GM18951 (cell line): ENCODE results near the gene APELA.
"Not testable (repeated sequence)": the region's sequence is repeated elsewhere in the genome, so short reads cannot be mapped to it uniquely, and the experiment has no call there.

Experiments
- POLR2A ChIP-seq: IDR thresholded peaks from 4 replicates; pipeline ENCODE4 v1.6.1; 2011; ENCODE audit warnings: mild to moderate bottlenecking; ENCODE audit not compliant: insufficient read length, insufficient read depth; ENCODE audit errors: extremely low read depth
- in situ Hi-C: fragments of 300-500 bp; cut with MboI; formaldehyde crosslinking; loops from one replicate; pipeline ENCODE4 v1.12.0; 2022; ENCODE audit warnings: low sequenced_read_pairs, mixed read lengths, inconsistent platforms; ENCODE audit not compliant: unreplicated experiment

Gene APELA

GRCh38 chr4:164890691-164891090 is 13.7 kb downstream of the APELA start:
- in situ Hi-C loops: no loop called here
- no peak for TF ChIP-seq POLR2A

GRCh38 chr4:164892018-164892417 is 15.0 kb downstream of the APELA start:
- no peak for TF ChIP-seq POLR2A
- in situ Hi-C loops: no loop called here

- in situ Hi-C loops: no loop called here
Observed at GRCh38 chr4:164894702-164895101, 17.7 kb downstream of the APELA start.

DNA sequence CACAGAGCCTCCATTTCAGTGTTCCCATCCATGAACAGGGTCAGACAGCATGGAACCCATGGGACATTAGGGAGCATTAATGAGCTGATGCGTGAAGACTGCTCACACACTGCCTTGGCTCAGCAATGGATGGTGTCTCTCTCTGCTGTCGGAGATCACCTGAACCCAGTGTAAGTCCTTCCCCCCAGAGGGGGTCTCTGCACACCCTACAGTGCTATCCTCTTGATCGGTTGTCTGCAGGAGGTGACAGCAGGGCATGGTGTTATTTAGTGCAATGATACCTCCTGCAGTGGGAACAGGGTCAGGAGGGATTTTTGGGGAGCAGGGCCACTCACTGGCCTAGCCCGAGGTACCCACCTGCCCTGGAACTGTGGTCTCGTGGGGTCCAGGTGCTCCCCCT is 25.6 kb downstream of the APELA start:
- in situ Hi-C loops: no loop called here

More at GRCh38 chr4:164894702-164895101, 17.7 kb downstream of the APELA start:
- no peak for TF ChIP-seq POLR2A

GRCh38 chr4:164904336-164904735 is 27.4 kb downstream of the APELA start:
- in situ Hi-C loops: no loop called here
- TF ChIP-seq POLR2A: no peak

More for the DNA sequence above, 25.6 kb downstream of the APELA start:
- TF ChIP-seq POLR2A: no peak

DNA sequence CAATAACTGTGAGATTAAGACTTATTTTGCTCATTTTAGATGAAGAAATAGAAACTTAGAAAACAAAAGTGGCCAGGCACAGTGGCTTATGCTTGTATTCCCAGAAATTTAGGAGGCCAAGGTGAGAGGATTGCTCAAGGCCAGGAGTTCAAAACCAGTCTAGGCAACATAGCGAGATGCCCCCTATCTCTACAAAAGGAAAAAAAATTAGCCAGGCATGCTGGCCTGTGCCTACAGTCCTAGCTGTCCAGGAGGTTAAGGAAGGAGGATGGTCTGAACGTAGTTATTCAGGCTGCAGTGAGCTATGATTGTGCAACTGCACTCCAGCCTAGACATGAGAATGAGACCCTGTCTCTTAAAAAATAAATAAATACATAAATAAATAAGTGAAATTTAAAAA is 28.0 kb downstream of the APELA start:
- no peak for TF ChIP-seq POLR2A
- in situ Hi-C loops: no loop called here

GRCh38 chr4:164906368-164906767 is 29.4 kb downstream of the APELA start:
- in situ Hi-C loops: no loop called here
- no peak for TF ChIP-seq POLR2A

DNA sequence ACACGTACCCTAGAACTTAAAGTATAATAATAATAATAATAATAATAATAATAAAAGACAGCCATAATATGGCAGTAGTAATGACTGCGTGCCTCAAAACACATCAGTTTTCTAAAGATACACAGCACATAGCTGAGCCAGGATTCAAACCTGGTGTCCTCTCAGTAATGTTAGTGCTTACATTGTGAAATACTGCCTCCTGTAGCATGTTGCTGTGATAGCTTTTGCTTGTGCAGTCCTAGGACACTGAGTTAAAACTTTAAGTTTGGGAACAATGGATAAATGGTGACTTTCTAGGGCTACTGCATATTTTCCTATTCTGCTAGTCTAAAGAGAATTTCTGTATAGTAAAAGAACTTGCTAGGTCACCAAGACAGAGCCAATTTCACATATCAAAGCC is 36.5 kb downstream of the APELA start:
- in situ Hi-C loops: not testable (repeated sequence)

- TF ChIP-seq POLR2A: no peak
- in situ Hi-C loops: no loop called here
Observed at GRCh38 chr4:164918956-164919355, 42.0 kb downstream of the APELA start.

DNA sequence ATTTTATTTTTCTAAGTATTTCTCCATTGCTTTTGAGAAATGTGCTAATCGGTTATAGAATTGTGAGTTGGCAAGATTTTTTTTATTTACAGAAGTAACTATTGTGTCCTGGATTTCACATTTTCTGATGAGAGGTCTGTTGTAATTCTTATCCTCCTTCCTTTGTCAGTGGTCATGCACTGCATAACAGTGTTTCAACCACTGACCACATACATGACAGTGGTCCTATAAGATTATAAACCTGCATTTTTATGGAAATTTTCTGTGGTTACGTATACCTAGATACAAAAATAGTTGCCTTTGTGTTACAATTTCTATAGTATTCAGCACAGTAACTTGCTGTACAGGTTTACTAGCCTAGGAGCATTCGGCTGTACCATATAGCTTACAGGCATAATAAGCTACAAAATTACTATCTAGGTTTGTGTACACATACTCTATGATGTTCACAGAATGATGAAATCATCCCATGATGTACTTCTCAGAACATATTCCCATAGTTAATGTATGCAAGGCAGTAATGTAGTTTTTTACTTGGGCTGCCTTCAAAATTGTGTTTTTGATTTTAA is 47.8 kb downstream of the APELA start:
- in situ Hi-C loops: no loop called here
- no peak for TF ChIP-seq POLR2A

DNA sequence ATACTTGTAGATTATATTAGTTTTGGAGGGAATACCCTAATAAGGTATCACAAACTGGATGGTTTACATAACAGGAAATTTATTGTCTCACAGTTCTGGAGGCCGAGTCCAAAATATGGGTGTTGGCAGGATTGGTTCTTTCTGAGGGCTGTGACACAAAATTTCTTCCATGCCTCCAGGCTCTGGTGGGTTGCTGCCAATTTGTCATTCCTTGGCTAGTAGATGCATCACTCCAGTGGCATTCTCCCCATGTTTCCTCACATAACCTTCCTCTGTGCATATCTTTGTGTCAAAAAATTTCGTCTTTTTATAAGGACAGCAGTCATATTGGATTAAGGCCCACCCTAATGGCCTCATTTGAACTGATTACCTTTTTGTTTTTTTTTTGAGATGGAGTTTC is 49.3 kb downstream of the APELA start:
- in situ Hi-C loops: no loop called here

GRCh38 chr4:164927101-164927500 is 50.1 kb downstream of the APELA start:
- in situ Hi-C loops: not testable (repeated sequence)

More for the DNA sequence above, 49.3 kb downstream of the APELA start:
- no peak for TF ChIP-seq POLR2A

DNA sequence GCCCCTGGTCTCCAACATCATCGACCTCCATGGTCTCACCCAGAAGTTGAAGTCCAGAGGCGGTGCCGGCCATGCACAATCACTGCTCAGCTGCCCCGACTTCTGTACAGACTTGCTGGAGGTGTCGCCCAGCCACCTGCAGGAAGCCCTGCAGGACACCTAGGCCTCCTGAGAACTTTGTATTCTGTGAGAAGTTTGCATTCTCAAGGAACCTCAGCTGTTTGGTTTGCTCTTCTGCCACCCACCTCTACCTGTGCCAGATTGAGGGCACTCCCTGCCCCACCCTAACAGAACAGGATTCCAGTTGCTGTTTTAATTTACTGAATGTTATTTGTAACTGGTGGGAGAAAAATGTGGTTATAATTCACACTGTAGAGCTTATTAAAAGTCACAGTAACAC is 53.7 kb downstream of the APELA start:
- in situ Hi-C loops: no loop called here
- TF ChIP-seq POLR2A: no peak

DNA sequence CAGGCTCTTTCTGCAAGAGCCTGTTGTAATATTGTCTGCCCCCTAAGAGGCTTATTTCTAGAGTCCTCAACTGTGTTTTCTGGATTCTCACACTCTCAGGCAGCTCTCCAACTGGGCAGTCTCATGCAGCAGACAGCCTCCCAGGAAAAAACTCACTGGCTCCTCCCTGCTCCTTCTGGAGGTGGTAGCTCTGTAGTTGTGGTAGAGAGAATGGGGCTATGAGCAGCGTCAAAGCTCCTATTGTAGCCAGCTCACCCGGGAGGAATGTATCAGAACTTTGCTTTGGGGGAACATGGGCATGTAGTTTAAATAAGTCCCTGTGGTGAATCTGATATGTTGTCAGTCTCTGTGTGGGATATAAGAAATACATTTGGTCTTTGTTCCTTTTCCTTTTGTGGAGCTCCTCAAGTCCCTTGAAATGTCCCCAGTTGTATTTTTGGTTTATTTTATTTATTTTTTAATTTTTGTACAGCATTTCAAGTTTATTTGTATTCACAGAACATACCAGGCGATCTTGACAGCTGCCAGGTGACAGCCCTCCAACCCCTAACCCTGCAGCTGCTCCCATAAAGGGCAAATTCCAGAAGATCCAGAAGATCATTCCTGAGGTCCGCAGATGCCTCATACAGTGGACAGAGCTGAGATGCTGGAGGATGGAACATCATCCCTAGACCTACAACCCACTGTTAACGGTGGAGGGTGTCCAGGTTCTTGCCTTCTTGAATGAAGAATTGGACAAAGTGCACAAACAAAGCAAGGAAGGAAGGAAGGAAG is 54.8 kb downstream of the APELA start:
- in situ Hi-C loops: no loop called here
- TF ChIP-seq POLR2A: no peak
